SH-SY5Y (cell line): ENCODE data around the gene S100A13.

Experiments used
- GATA2 ChIP-seq: IDR thresholded peaks from 2 replicates; pipeline ENCODE4 v1.6.1; 2011; ENCODE audit warnings: mild to moderate bottlenecking, low read depth, low read length
- GATA3 ChIP-seq: IDR thresholded peaks from 2 replicates; pipeline ENCODE4 v1.6.1; 2011; ENCODE audit warnings: low read depth, mild to moderate bottlenecking, low read length, moderate library complexity

DNA sequence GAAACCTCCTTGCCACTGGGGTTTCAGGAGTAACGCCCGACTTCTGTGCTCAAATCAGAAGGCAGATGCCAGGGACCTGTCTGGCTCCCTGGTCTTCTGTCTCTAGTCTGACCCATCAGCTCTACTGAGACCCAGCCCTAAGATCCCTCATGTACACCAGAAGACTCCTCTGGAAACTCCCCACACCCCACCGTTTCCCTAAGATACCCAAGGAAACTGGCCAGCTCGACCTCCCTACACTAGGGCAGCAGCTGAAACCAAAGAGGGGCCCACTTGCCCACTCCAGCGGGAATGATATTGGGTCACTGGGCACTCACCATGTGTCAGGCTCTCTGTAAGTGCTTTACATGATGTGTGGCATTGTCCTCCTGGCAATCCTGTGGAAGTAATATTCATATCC is 13.9 kb downstream of the S100A13 start:
- TF ChIP-seq GATA3 (no peak), GATA2 (no peak)
